AG04450 (cell line): Measurements from ENCODE around the gene DNAH3. TPM values are rescaled to one million over a fixed set of nuclear protein-coding genes. Genes with fewer than 3 reads are reported as not detected.

ENCODE experiments used
- CTCF ChIA-PET: fragments of 300-600, 350-600 bp; formaldehyde crosslinking; extraction: SDS; loops from one replicate; lab custom pipeline; 2022; ENCODE audit warnings: antibody characterized with exemption, inconsistent platforms; lab: Charles Lee
- POLR2A ChIA-PET: fragments of 350-600 bp; formaldehyde crosslinking; extraction: SDS; loops from one replicate; lab custom pipeline; 2021; ENCODE audit warnings: antibody characterized with exemption, inconsistent platforms; lab: Yijun Ruan, JAX
- DNase-seq: peaks from one replicate; pipeline ENCODE4 v3.0.0-alpha.2; 2011; ENCODE audit warnings: low read depth, low spot score
- H3K27ac ChIP-seq: one replicate; pipeline ENCODE4 v1.5.1; 2012; ENCODE audit warnings: low read depth, low read length, control low read depth
- H3K27me3 ChIP-seq: one replicate; pipeline ENCODE4 v1.6.0; 2012; ENCODE audit warnings: low read length; ENCODE audit not compliant: control insufficient read depth, insufficient read depth
- H3K4me3 ChIP-seq: 2 replicates; pipeline ENCODE4 v1.5.1; 2011; ENCODE audit warnings: mild to moderate bottlenecking, low read depth, low read length, control low read depth
- H3K9me3 ChIP-seq: 2 replicates; pipeline ENCODE4 v1.5.1; 2012; ENCODE audit warnings: low read length; ENCODE audit not compliant: control insufficient read depth, insufficient read depth
- polyA plus RNA-seq: library from polyadenylated mRNA; depleted of rRNA; stranded (reverse); fragments of >200 nt; gene quantifications from 2 replicates; pipeline ENCODE4 v1.2.3, GENCODE V29; 2011
- TF ChIP-seq, protein P1 (sequence below): IDR thresholded peaks from 2 replicates; pipeline ENCODE4 v1.5.1; 2011; ENCODE audit warnings: low read depth, low read length, control low read depth, inconsistent platforms

The DNAH3 gene
- polyA plus RNA-seq, 1 experiment = not detected

DNA sequence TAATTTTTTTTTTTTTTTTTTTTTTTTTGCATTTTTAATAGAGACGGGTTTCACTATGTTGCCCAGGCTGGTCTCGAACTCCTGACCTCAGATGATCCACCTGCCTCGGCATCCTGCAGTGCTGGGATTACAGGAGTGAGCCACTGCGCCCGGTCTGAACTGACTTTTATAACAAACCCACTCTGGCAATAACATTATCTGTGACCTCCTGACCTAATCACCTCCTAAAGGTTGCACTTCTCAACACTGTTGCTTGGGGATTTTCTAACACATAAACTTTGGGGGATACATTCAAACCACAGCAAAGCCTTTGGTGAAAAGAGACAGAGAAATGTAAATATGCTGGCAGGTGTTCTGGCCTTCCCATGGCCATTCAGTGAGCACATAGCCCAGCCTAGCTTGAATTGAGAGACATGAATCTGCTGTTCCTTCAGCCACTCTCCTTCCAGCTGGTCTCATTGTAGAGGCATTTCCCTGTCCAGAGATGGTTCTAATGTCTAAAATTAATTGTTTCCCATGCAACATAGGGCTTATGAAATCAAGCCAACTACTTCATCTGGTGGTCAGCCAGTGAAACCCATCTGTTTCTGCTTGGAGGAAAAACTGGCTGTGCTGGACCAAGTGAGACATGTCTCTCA, 221.8 kb downstream of the DNAH3 start:
- CTCF ChIA-PET = no interaction called here
- TF ChIP-seq, protein P1, sequence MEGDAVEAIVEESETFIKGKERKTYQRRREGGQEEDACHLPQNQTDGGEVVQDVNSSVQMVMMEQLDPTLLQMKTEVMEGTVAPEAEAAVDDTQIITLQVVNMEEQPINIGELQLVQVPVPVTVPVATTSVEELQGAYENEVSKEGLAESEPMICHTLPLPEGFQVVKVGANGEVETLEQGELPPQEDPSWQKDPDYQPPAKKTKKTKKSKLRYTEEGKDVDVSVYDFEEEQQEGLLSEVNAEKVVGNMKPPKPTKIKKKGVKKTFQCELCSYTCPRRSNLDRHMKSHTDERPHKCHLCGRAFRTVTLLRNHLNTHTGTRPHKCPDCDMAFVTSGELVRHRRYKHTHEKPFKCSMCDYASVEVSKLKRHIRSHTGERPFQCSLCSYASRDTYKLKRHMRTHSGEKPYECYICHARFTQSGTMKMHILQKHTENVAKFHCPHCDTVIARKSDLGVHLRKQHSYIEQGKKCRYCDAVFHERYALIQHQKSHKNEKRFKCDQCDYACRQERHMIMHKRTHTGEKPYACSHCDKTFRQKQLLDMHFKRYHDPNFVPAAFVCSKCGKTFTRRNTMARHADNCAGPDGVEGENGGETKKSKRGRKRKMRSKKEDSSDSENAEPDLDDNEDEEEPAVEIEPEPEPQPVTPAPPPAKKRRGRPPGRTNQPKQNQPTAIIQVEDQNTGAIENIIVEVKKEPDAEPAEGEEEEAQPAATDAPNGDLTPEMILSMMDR = no peak

DNA sequence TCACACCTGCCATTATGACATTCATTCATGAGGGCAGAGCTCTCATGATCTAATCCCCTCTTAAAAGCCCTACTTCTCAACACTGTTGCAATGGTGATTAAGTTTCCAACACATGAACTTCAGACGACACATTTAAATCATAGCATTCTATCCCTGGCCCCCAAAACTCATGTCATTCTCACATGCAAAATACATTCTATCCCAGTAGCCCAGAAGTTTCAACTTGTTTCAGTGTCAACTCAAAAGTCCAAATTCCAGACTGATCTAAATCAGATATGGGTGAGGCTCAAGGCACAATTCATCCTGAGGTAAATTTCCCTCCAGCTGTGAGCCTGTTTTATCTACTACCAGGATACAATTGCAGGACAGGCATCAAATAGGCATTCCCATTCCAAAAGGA, 224.9 kb downstream of the DNAH3 start:
- H3K27me3 ChIP-seq = no peaks in the 10 kb centered on the region
- no peak overlapping the region for H3K27ac ChIP-seq
- ChIA-PET POLR2A (no interaction called here), CTCF (no interaction called here)
- DNase-seq = no peak
- H3K9me3 ChIP-seq = no peaks in the 10 kb centered on the region
- H3K4me3 ChIP-seq = no peak overlapping the region
- TF ChIP-seq, protein P1 = no peak

More for the DNA sequence above, 221.8 kb downstream of the DNAH3 start:
- DNase-seq = no peak
- Histone ChIP-seq H3K9me3 (no peaks in the 10 kb centered on the region), H3K4me3 (no peak overlapping the region), H3K27me3 (no peaks in the 10 kb centered on the region), H3K27ac (no peak overlapping the region)
- POLR2A ChIA-PET = no interaction called here

DNA sequence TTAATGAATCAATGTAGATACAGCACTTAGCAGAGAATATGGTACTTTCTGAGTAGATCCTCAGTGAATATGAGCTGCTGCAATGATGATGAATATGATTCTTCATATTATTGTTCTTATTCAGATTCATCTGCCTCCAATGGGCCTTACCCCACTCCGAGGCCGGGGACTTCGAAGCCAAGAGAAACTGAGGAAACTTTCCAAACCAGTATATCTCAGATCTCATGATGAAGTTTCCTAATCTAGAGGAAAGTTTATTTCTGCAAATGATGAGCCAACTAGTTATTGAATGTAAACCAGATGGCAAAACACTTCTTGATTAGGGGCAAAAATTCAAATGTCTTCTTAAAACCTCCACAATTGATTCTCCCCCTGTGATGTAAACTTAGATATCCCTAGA, 226.8 kb downstream of the DNAH3 start:
- CTCF ChIA-PET = no interaction called here
- no peaks in the 10 kb centered on the region for H3K27me3 ChIP-seq
- TF ChIP-seq, protein P1 = no peak
- no peak overlapping the region for H3K27ac ChIP-seq
- POLR2A ChIA-PET = no interaction called here
- DNase-seq = no peak
- no peak overlapping the region for H3K4me3 ChIP-seq
- no peaks in the 10 kb centered on the region for H3K9me3 ChIP-seq

DNA sequence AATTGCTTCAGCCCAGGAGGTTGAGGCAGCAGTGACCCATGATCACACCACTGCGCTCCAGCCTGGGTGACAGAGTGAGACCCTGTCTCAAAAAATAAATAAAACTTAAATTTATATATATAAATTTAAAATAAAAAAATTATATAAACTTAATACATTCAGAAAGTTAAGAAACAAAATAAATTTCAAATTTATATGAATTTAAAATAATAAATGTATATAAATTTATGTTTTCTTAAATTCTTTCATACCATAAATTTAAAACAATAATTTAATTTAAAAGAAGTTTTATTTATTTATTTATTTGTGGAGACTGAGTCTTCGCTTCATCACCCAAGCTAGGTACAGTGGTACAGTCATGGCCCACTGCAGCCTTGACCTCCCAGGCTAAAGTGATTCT, 229.8 kb downstream of the DNAH3 start:
- CTCF ChIA-PET = interaction anchor here (2.4 kb wide), 1 partner anchor 71 kb away, joined by 9 read pairs; no protein-coding TSS in a partner anchor
- POLR2A ChIA-PET = no interaction called here

DNA sequence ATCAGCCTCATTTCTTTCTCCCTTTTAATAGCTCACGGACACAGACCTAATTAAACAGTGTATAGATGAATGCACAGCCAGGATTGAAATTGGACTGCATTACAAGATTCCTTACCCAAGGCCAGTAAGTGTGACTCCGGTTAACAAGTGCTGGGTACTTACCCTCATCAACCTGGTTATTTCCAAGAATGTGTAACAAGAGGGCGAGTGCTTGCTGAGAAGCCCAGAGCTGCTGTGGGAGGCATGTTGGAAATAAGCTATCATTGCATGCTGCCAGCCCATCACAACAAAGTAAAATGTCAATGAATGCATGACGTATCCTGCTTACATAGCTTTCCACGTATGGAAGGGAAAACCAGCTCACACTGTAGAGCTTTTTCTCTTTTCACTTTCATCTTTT, 230.6 kb downstream of the DNAH3 start:
- no peak overlapping the region for H3K4me3 ChIP-seq
- no peak overlapping the region for H3K27ac ChIP-seq
- H3K27me3 ChIP-seq = no peaks in the 10 kb centered on the region
- ChIA-PET POLR2A (no interaction called here), CTCF (interaction anchor here (0.6 to 2.4 kb wide), 2 partner anchors 70 to 789 kb away, joined by 3 to 9 read pairs; no protein-coding TSS in a partner anchor)
- H3K9me3 ChIP-seq = no peaks in the 10 kb centered on the region
- TF ChIP-seq, protein P1 = no peak
- DNase-seq = no peak

More for the DNA sequence above, 229.8 kb downstream of the DNAH3 start:
- Histone ChIP-seq H3K9me3 (no peaks in the 10 kb centered on the region), H3K4me3 (no peak overlapping the region), H3K27ac (no peak overlapping the region), H3K27me3 (no peaks in the 10 kb centered on the region)
- TF ChIP-seq, protein P1 = no peak
- DNase-seq = no peak
